GM19193 (cell line): ENCODE results near the gene ZNF431.

Experiments used
- POLR2A ChIP-seq: IDR thresholded peaks from 4 replicates; pipeline ENCODE4 v1.6.1; 2011; ENCODE audit not compliant: insufficient read depth, insufficient read length; ENCODE audit errors: extremely low read depth

ZNF431 gene

DNA sequence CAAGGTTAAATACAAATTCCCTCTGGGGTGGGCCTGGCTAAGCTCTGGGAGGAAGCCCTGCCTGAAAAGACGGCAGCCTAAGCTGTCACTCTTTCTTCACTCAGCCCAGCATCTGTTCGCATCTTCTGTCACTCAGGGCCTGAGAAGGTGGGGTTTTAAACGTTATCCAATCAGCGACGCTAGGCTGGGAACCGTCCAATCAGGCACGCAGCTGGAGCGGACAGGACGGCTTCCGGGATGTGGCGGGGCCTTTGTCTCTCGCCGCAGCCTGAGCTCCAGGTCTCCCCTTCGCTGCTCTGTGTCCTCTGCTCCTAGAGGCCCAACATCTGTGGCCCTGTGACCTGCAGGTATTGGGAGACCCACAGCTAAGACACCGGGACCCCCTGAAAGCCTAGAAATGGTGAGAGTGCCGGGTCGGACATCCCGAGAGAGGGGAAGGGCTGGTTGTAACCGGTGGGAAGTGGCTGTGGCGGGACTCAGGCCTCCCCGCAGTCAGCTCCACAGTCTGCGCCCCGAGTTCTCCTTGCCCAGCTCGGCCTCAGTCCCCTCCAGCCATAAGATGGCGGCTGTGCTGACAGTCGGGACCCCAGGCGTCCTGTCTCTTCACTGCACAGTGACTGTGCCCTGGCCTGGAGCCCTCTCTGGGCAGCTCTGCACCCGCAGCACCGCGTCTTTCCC, at the start of gene ZNF431:
Gene ZNF431 (plus strand): TSS at position 254 of the 678 bp plus-strand sequence. CDS start 144 bp downstream, at position 398.
- peak; percentile 86 for TF ChIP-seq POLR2A

DNA sequence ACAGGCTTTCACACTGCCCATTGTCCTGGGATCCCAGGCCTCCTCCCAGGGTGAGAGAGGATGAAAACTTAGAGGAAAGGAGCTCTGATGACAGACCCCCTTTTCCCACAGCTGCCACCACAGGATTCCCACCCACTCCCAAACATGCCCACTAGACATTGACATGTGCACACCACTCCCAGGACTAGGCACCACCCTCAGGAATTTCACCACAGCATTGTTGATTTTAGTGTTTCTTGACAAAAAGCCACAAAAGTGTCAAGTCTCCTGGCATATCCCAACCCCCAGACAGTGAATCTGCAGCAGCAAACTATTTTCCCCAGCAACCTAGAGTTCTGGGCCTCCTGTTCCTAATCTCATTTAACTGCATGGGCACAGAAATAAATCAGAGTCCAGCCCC, 49.7 kb upstream of the ZNF431 start:
- no peak for TF ChIP-seq POLR2A

DNA sequence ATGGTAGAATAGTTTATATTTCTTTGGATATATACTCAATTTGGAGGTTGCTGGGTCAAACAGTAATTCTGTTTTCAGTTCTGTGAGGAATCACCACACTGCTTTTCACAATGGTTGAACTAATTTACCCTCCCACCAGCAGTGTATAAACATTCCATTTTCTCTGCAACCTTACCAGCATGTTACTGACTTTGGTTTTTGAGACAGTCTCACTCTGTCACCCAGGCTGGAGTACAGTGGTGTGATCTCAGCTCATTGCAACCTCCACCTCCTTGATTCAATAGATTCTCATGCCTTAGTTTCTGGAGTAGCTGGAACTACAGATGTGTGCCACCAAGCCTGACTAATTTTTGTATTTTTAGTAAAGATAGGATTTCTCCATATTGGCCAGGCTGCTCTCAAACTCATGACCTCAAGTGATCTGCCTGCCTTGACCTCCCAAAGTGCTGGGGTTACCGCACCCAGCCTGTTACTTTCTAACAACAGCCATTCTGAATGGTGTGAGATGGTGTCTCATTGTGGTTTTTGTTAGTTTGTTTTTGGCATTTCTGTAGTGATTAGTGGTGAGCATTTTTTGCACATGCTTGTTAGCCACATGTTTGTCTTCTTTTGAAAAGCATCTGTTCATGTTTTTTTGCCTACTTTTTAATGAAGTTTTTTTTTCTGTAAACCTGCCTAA, 47.4 kb upstream of the ZNF431 start:
- no peak for TF ChIP-seq POLR2A

DNA sequence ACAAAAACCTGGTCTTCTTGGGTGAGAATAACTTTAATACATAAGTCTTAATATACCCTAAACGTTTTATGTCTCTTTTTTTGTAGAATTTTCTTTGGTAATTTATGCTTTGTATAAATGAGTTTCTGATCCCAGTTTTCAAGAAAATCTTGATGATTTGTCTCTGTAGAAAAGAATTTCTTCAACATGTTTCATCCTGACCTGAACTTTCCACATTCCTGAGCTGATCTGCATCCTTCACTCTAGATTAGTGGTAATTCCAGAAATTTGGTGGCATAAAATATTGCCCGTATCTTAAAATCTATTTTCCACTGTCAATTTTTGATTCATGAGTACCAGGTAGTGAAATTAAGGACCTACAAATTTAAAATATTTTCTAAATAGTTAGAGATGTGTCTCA, 43.5 kb upstream of the ZNF431 start:
- no peak for TF ChIP-seq POLR2A

DNA sequence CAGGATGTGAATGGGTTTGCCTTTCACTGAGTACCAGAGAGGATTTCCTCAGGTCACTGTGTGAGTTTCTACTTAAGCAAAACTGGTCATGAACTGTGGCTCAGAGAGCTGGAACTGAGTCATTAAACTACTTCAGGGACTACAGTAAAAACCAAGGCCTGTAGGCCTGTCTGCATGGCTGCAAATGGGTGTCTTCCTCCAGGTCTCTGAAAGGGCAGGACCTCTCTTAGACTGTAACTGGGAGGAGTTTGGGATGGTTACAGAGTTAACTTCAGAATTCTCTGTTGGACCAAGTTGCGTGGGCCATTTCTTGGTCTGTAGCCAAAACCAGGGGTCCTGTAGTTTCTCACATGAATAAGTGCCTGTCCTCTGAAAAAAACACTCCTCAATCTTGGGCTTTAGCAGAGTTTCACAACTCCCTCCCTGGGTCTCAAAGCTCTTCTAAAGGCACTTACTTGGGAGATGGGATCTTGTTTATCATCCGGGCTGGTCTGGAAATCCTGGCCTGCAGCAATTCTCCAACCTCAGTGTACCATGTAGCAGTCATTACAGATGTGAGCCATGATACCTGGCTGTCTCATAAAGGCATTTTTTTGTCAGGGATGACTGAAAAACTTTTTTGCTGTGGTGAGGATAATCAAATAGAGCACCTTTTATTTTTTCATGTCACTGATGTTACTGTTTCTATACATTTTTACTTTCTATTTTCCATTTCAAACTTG, 40.2 kb upstream of the ZNF431 start:
- TF ChIP-seq POLR2A, result no peak

DNA sequence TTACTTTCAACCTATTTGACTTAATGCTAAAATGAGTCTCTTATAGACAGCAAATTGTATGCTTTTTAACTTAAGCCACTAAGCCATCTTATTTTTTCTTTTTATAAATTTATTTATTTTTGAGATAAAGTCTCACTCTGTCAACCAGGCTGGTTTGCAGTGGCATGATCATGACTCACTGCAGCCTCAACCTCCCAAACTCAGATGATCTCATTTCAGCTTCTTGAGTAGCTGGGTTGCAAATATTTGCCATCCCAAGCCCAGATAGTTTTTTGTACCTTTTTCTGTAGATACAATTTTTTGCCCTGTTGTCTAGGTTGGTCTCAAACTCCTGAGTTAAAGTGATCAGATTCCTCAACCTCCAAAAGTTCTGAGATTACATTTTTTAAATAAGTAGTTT, 32.7 kb upstream of the ZNF431 start:
- TF ChIP-seq POLR2A, result no peak

DNA sequence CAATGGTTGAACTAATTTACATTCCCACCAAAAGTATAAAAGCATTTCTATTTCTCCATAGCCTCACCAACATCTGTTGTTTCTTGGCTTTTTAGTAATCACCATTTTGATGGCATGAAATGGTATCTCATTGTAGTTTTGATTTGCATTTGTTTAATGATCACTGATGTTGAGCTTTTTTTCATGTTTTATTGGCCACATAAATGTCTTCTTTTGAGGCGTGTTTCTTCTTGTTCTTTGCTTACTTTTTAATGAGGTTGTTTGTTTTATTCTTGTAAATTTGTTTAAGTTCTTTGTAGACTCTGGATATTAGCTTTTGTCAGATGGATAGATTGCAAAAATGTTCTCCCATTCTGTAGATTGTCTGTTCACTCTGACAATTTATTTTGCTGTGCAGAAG, 31.7 kb upstream of the ZNF431 start:
- TF ChIP-seq POLR2A, result no peak

DNA sequence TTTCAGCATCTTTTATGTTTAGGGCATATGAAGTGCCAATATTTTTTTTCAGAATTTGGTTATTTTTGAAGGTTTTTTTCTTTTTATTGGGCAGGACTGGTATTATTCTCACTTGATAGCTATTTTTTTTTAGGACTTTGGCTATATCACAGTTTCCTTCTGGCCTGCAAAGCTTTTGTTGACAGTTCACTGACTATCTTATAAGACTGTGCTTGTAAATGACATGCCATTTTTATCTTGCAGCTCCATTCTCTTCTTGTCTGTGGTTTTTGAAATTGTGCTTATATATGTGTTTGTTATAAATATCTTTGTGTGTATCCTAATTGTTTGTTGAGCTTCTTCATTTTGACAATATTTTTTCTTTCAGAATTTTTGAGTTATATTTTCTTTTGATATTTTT, 26.4 kb upstream of the ZNF431 start:
- no peak for TF ChIP-seq POLR2A

DNA sequence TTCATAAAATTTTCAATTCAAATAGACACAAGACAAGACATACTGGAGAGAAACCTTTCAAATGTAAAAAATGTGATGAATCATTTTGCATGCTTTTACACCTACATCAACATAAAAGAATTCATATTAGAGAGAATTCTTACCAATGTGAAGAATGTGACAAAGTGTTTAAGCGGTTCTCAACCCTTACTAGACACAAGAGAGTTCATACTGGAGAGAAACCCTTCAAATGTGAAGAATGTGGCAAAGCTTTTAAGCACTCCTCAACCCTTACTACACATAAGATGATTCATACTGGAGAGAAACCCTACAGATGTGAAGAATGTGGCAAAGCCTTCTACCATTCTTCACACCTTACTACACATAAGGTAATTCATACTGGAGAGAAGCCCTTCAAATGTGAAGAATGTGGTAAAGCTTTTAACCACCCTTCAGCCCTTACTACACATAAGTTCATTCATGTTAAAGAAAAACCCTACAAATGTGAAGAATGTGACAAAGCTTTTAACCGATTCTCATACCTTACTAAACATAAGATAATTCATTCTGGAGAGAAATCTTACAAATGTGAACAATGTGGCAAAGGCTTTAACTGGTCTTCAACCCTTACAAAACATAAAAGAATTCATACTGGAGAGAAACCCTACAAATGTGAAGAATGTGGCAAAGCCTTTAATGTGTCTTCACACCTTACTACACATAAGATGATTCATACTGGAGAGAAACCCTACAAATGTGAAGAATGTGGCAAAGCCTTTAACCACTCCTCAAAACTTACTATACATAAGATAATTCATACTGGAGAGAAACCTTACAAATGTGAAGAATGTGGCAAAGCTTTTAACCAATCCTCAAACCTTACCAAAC, 24.6 kb upstream of the ZNF431 start:
- no peak for TF ChIP-seq POLR2A

DNA sequence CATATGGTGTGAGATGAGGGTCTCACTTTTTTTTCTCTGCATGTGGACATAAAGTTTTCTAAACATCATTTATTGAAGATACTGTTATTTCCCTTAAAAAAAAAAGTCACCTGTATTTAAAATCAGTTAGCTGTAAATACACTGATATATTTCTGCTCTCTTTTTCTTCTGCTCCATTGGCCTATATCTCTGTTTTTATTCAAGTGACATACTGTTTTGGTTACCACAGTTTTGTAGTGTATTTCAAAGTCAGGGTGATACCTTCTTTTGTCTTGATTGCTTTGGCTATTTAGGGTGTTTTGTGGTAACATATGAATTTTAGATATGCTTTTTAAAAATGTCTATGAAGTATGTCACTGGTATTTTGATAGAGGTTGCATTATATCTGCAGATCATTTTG, 15.8 kb upstream of the ZNF431 start:
- no peak for TF ChIP-seq POLR2A

DNA sequence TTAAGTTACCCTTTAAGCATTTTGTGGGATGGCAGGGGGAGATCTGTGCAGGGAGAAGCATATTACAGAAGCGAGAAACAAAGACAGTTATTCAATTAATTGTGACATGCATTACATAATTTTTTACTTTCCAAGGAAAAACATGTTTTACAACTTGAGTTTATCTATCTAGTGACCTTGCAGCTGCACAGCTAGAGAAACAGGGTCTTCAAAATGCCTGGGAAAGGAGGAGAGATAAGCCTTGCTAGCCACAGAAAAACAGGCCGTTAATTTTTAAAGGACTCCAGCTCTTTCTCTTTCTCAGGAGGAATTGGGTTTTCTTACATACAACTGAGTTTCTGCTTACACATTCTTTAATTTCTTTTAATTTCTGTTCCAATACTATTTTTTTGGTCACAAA, 14.8 kb upstream of the ZNF431 start:
- TF ChIP-seq POLR2A, result no peak

DNA sequence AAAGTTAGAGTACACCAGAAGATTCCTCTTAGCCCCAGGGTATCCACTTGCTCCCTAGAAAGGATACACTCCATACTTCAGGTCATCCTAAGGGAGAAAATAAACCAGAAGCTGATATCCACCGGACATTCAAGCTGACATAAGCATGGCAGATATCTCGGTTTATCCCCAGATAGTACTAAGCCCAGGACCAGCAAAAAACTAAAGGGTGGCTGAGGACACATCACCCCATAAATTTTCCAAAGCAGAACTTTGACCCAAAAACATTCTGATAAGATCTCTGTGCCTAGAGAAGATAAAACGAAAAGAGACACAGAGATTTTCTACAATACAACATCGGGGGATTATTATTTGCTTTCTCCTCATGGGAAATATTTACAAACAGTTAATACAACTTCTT, 13.9 kb upstream of the ZNF431 start:
- TF ChIP-seq POLR2A, result no peak

DNA sequence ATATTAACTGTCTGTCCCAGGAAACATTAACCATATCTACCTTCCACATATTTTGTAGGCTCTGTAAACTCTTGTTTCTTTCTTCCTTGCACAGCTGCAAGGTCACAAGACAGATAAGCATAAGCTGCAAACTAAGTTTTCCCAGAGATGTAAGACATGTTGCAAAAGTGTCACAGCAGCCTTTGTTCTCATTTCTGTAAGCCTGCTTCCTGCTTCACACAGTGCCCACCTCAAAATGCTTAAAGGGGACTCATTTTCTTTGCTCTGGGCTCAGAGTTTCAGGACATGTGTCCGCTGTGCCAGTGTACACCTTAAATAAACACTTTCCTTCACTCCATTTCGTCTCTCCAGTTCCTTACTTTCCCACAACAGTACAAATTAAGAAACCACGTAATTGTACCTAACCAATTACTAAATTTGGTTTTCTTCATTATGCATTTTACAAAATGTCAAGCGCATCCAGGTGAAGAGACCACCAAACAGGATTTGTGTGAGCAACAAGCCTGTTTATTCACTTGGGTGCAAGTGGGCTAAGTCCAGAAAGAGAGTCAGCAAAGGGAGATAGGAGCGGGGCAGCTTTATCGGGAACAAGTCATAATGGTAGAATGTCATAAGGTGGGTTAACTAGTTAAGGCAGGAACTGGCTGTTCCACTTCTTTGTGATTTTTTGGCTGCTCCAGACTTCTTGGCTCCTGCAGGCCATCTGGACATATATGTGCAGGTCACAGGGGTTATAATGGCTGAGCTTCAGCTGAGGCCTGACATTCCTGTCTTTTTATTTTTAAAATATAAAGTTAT, 12.7 kb upstream of the ZNF431 start:
- TF ChIP-seq POLR2A, result no peak

DNA sequence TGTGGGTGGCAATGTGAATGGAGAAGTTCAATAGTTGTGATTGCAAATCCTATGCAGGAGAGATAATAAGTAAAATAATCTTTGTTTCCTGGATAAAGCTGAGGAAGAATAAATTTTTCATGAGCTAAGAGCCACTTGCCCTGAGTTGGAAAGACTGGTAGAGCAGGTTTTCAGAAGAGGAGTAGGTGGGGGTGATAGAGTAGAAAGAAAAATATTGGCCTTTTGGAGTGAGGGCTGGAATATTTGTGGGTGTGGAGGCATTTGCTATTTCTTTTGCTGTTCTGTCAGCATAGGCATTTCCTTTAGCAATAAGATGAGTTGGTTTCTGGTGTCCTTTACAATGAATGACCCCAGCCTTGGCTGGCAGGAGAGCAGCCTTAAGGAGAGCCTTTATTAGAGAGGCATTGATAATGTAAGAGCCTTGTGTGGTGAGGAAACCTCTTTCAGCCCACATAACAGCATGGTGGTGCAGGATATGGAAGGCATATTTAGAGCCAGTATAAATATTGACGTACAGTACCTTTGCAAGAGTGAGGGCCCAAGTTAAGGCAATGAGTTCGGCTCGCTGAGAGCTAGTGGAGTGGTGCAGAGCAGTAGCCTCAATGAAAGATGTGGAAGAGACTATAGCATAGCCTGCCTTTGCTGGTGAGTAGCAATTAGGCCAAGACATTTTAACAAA, 11.6 kb upstream of the ZNF431 start:
- TF ChIP-seq POLR2A, result no peak
